ENCODE data around the gene RGS12.

The RGS12 gene

GRCh38 chr4:3249711-3250437 lies 42.9 kb upstream of the RGS12 start:
- H3K9ac ChIP-seq (ENCODE audit: low read depth in 1 of 2, low read length in 2 of 2) = no peak overlapping the region
- no peaks in the 10 kb centered on the region for H3K27me3 ChIP-seq (ENCODE audit: control insufficient read depth in 1 of 2, insufficient read depth in 2 of 2, low read length in 2 of 2)

GRCh38 chr4:3250438-3250955 lies 42.3 kb upstream of the RGS12 start:
- H3K9ac ChIP-seq (ENCODE audit: low read depth in 1 of 2, low read length in 2 of 2) = no peak overlapping the region

More at GRCh38 chr4:3249711-3250437, 42.9 kb upstream of the RGS12 start:
- no peaks in the 10 kb centered on the region for H3K4me1 ChIP-seq (ENCODE audit: control insufficient read depth in 1 of 2, insufficient read depth in 2 of 2, low read length in 2 of 2)
- H3K4me3 ChIP-seq (ENCODE audit: low read depth in 1 of 2, low read length in 2 of 2) = no peak overlapping the region
- no peaks in the 10 kb centered on the region for H3K36me3 ChIP-seq (ENCODE audit: control insufficient read depth in 1 of 2, insufficient read depth in 2 of 2, low read length in 2 of 2)
- no peaks in the 10 kb centered on the region for H3K9me3 ChIP-seq (ENCODE audit: control insufficient read depth in 1 of 2, low read length in 2 of 2)
- no peak overlapping the region for H3K27ac ChIP-seq (ENCODE audit: low read depth, low read length)

GRCh38 chr4:3250956-3251690 lies 41.7 kb upstream of the RGS12 start:
- no peak overlapping the region for H3K27ac ChIP-seq (ENCODE audit: low read depth, low read length)
- H3K4me3 ChIP-seq (ENCODE audit: low read depth in 1 of 2, low read length in 2 of 2) = no peak overlapping the region
- H3K27me3 ChIP-seq (ENCODE audit: control insufficient read depth in 1 of 2, insufficient read depth in 2 of 2, low read length in 2 of 2) = no peaks in the 10 kb centered on the region
- no peak overlapping the region for H3K9ac ChIP-seq (ENCODE audit: low read depth in 1 of 2, low read length in 2 of 2)
- no peaks in the 10 kb centered on the region for H3K9me3 ChIP-seq (ENCODE audit: control insufficient read depth in 1 of 2, low read length in 2 of 2)
- no peaks in the 10 kb centered on the region for H3K36me3 ChIP-seq (ENCODE audit: control insufficient read depth in 1 of 2, insufficient read depth in 2 of 2, low read length in 2 of 2)
- no peaks in the 10 kb centered on the region for H3K4me1 ChIP-seq (ENCODE audit: control insufficient read depth in 1 of 2, insufficient read depth in 2 of 2, low read length in 2 of 2)

More at GRCh38 chr4:3250438-3250955, 42.3 kb upstream of the RGS12 start:
- Histone ChIP-seq H3K9me3 (ENCODE audit: control insufficient read depth in 1 of 2, low read length in 2 of 2) (no peaks in the 10 kb centered on the region), H3K4me1 (ENCODE audit: control insufficient read depth in 1 of 2, insufficient read depth in 2 of 2, low read length in 2 of 2) (no peaks in the 10 kb centered on the region), H3K27ac (ENCODE audit: low read depth, low read length) (no peak overlapping the region), H3K36me3 (ENCODE audit: control insufficient read depth in 1 of 2, insufficient read depth in 2 of 2, low read length in 2 of 2) (no peaks in the 10 kb centered on the region), H3K4me3 (ENCODE audit: low read depth in 1 of 2, low read length in 2 of 2) (no peak overlapping the region), H3K27me3 (ENCODE audit: control insufficient read depth in 1 of 2, insufficient read depth in 2 of 2, low read length in 2 of 2) (no peaks in the 10 kb centered on the region)

GRCh38 chr4:3251691-3252479 lies 40.9 kb upstream of the RGS12 start:
- H3K27ac ChIP-seq (ENCODE audit: low read depth, low read length) = no peak overlapping the region
- H3K27me3 ChIP-seq (ENCODE audit: control insufficient read depth in 1 of 2, insufficient read depth in 2 of 2, low read length in 2 of 2) = no peaks in the 10 kb centered on the region
- H3K4me3 ChIP-seq (ENCODE audit: low read depth in 1 of 2, low read length in 2 of 2) = no peak overlapping the region
- no peaks in the 10 kb centered on the region for H3K4me1 ChIP-seq (ENCODE audit: control insufficient read depth in 1 of 2, insufficient read depth in 2 of 2, low read length in 2 of 2)
- no peak overlapping the region for H3K9ac ChIP-seq (ENCODE audit: low read depth in 1 of 2, low read length in 2 of 2)
- no peaks in the 10 kb centered on the region for H3K9me3 ChIP-seq (ENCODE audit: control insufficient read depth in 1 of 2, low read length in 2 of 2)
- no peaks in the 10 kb centered on the region for H3K36me3 ChIP-seq (ENCODE audit: control insufficient read depth in 1 of 2, insufficient read depth in 2 of 2, low read length in 2 of 2)

GRCh38 chr4:3252480-3252828 lies 40.4 kb upstream of the RGS12 start:
- Histone ChIP-seq H3K9me3 (ENCODE audit: control insufficient read depth in 1 of 2, low read length in 2 of 2) (no peaks in the 10 kb centered on the region), H3K4me3 (ENCODE audit: low read depth in 1 of 2, low read length in 2 of 2) (no peak overlapping the region)

GRCh38 chr4:3252831-3253641 lies 39.8 kb upstream of the RGS12 start:
- H3K27ac ChIP-seq (ENCODE audit: low read depth, low read length) = no peak overlapping the region
- H3K9ac ChIP-seq (ENCODE audit: low read depth in 1 of 2, low read length in 2 of 2) = no peak overlapping the region
- H3K36me3 ChIP-seq (ENCODE audit: control insufficient read depth in 1 of 2, insufficient read depth in 2 of 2, low read length in 2 of 2) = no peaks in the 10 kb centered on the region
- H3K4me1 ChIP-seq (ENCODE audit: control insufficient read depth in 1 of 2, insufficient read depth in 2 of 2, low read length in 2 of 2) = peaks cover 0 to 3% of the 10 kb centered on the region in 2 donors
- H3K27me3 ChIP-seq (ENCODE audit: control insufficient read depth in 1 of 2, insufficient read depth in 2 of 2, low read length in 2 of 2) = no peaks in the 10 kb centered on the region
- no peak overlapping the region for H3K4me3 ChIP-seq (ENCODE audit: low read depth in 1 of 2, low read length in 2 of 2)
- no peaks in the 10 kb centered on the region for H3K9me3 ChIP-seq (ENCODE audit: control insufficient read depth in 1 of 2, low read length in 2 of 2)

More at GRCh38 chr4:3252480-3252828, 40.4 kb upstream of the RGS12 start:
- H3K36me3 ChIP-seq (ENCODE audit: control insufficient read depth in 1 of 2, insufficient read depth in 2 of 2, low read length in 2 of 2) = no peaks in the 10 kb centered on the region
- no peak overlapping the region for H3K9ac ChIP-seq (ENCODE audit: low read depth in 1 of 2, low read length in 2 of 2)
- peaks cover 0 to 3% of the 10 kb centered on the region in 2 donors for H3K4me1 ChIP-seq (ENCODE audit: control insufficient read depth in 1 of 2, insufficient read depth in 2 of 2, low read length in 2 of 2)
- no peaks in the 10 kb centered on the region for H3K27me3 ChIP-seq (ENCODE audit: control insufficient read depth in 1 of 2, insufficient read depth in 2 of 2, low read length in 2 of 2)
- no peak overlapping the region for H3K27ac ChIP-seq (ENCODE audit: low read depth, low read length)

- Histone ChIP-seq H3K9me3 (ENCODE audit: control insufficient read depth in 1 of 2, low read length in 2 of 2) (no peaks in the 10 kb centered on the region), H3K36me3 (ENCODE audit: control insufficient read depth in 1 of 2, insufficient read depth in 2 of 2, low read length in 2 of 2) (no peaks in the 10 kb centered on the region), H3K4me3 (ENCODE audit: low read depth in 1 of 2, low read length in 2 of 2) (no peak overlapping the region), H3K4me1 (ENCODE audit: control insufficient read depth in 1 of 2, insufficient read depth in 2 of 2, low read length in 2 of 2) (peaks cover 0 to 3% of the 10 kb centered on the region in 2 donors), H3K27ac (ENCODE audit: low read depth, low read length) (no peak overlapping the region), H3K27me3 (ENCODE audit: control insufficient read depth in 1 of 2, insufficient read depth in 2 of 2, low read length in 2 of 2) (peaks cover 0 to 3% of the 10 kb centered on the region in 2 donors), H3K9ac (ENCODE audit: low read depth in 1 of 2, low read length in 2 of 2) (no peak overlapping the region)
These were observed 39.0 kb upstream of the RGS12 start for GRCh38 chr4:3253808-3254207.

GRCh38 chr4:3254302-3255131 lies 38.3 kb upstream of the RGS12 start:
- H3K9me3 ChIP-seq (ENCODE audit: control insufficient read depth in 1 of 2, low read length in 2 of 2) = no peaks in the 10 kb centered on the region
- H3K4me3 ChIP-seq (ENCODE audit: low read depth in 1 of 2, low read length in 2 of 2) = no peak overlapping the region
- peaks cover 0 to 3% of the 10 kb centered on the region in 2 donors for H3K4me1 ChIP-seq (ENCODE audit: control insufficient read depth in 1 of 2, insufficient read depth in 2 of 2, low read length in 2 of 2)
- H3K27me3 ChIP-seq (ENCODE audit: control insufficient read depth in 1 of 2, insufficient read depth in 2 of 2, low read length in 2 of 2) = peaks cover 0 to 3% of the 10 kb centered on the region in 2 donors
- H3K27ac ChIP-seq (ENCODE audit: low read depth, low read length) = no peak overlapping the region
- no peak overlapping the region for H3K9ac ChIP-seq (ENCODE audit: low read depth in 1 of 2, low read length in 2 of 2)
- no peaks in the 10 kb centered on the region for H3K36me3 ChIP-seq (ENCODE audit: control insufficient read depth in 1 of 2, insufficient read depth in 2 of 2, low read length in 2 of 2)
